B cell (primary cell): ENCODE data around the gene MPHOSPH8. TPM values are rescaled to one million over a fixed set of nuclear protein-coding genes. Genes with fewer than 3 reads are reported as not detected.
"Not testable (repeated sequence)": the region's sequence is repeated elsewhere in the genome, so short reads cannot be mapped to it uniquely, and the experiment has no call there.

ENCODE experiments used
- ATAC-seq: fragments of 200-7000 bp; cut with Tn5 transposase; one replicate; pipeline ENCODE4 v1.10.0; 2021; ENCODE audit warnings: low read depth, mild to moderate bottlenecking, moderate number of reproducible peaks, moderate library complexity
- CTCF ChIA-PET: fragments of 350-600 bp; sonication (Branson Sonifier 250); formaldehyde crosslinking; loops from one replicate; lab custom pipeline; 2021; ENCODE audit warnings: antibody characterized with exemption, inconsistent platforms; lab: Charles Lee
- POLR2A ChIA-PET: fragments of 350-600 bp; sonication (Branson Sonifier 250); formaldehyde crosslinking; loops from one replicate; lab custom pipeline; 2021; ENCODE audit warnings: antibody characterized with exemption; lab: Charles Lee
- DNase-seq: peaks from one replicate; pipeline ENCODE4 v3.0.0; 2013
- H2AFZ ChIP-seq: 2 replicates; pipeline ENCODE4 v1.6.1; 2012; ENCODE audit warnings: mild to moderate bottlenecking, low read depth, low read length; ENCODE audit not compliant: insufficient read depth, poor library complexity, severe bottlenecking
- H3K27ac ChIP-seq, 2 donors: 1 replicate in 1 of 2; 2 replicates in 1 of 2; pipeline ENCODE4 v1.5.1; 2012 to 2013; ENCODE audit warnings: low read length in 2 of 2, mild to moderate bottlenecking in 2 of 2, moderate library complexity in 1 of 2
- H3K27me3 ChIP-seq, 4 experiments: fragments of 200-600 bp in 1 of 4; sonication (generic) in 1 of 4; replicated peaks in 1 of 4; 1 replicate in 2 of 4; 2 replicates in 2 of 4; pipeline versions ENCODE4 v1.6.1 to v1.7.0; 2013 to 2016; ENCODE audit warnings: low read length in 3 of 4, mild to moderate bottlenecking in 2 of 4, mixed read lengths in 1 of 4, moderate library complexity in 1 of 4; ENCODE audit not compliant: insufficient read depth in 4 of 4, control insufficient read depth in 3 of 4; ENCODE audit errors: control extremely low read depth in 1 of 4
- H3K36me3 ChIP-seq, 2 experiments: replicated peaks in 1 of 2; 1 replicate in 1 of 2; 2 replicates in 1 of 2; pipeline versions ENCODE4 v1.6.1 to v1.7.1; 2013; ENCODE audit warnings: low read length in 1 of 2; ENCODE audit not compliant: insufficient read depth in 2 of 2, control insufficient read depth in 1 of 2; ENCODE audit errors: control extremely low read depth in 1 of 2, extremely low read depth in 1 of 2
- H3K4me1 ChIP-seq, 2 donors: fragments of 200-600 bp in 1 of 2; sonication (generic) in 1 of 2; 1 replicate in 1 of 2; 2 replicates in 1 of 2; pipeline versions ENCODE4 v1.5.1 to v1.6.1; 2013 to 2017; ENCODE audit warnings: low read length in 2 of 2; ENCODE audit not compliant: control insufficient read depth in 2 of 2, insufficient read depth in 2 of 2
- H3K4me2 ChIP-seq: replicated peaks from 2 replicates; pipeline ENCODE3; 2012; ENCODE audit warnings: mild to moderate bottlenecking, low read depth, low read length; ENCODE audit not compliant: poor library complexity, severe bottlenecking
- H3K4me3 ChIP-seq, 5 experiments: fragments of 200-600 bp in 1 of 5; sonication (generic) in 1 of 5; 1 replicate in 3 of 5; 2 replicates in 2 of 5; pipeline versions ENCODE4 v1.5.1 to v1.7.0; 2011 to 2016; ENCODE audit warnings: low read length in 4 of 5, mild to moderate bottlenecking in 4 of 5, low read depth in 2 of 5, control low read depth in 1 of 5, moderate library complexity in 1 of 5; ENCODE audit not compliant: insufficient read depth in 1 of 5; ENCODE audit errors: control extremely low read depth in 1 of 5, extremely low read depth in 1 of 5
- H3K79me2 ChIP-seq: fragments of 200-600 bp; sonication (generic); one replicate; pipeline ENCODE4 v1.6.0; 2016; ENCODE audit warnings: low read length; ENCODE audit not compliant: control insufficient read depth, insufficient read depth
- H3K9ac ChIP-seq: fragments of 200-600 bp; sonication (generic); 2 replicates; pipeline ENCODE4 v1.6.1; 2017; ENCODE audit warnings: mild to moderate bottlenecking, low read length, moderate library complexity
- H3K9me3 ChIP-seq, 3 donors: one replicate each; pipeline versions ENCODE4 v1.6.1 to v1.7.1; 2013; ENCODE audit warnings: low read length in 2 of 3; ENCODE audit not compliant: control insufficient read depth in 2 of 3, insufficient read depth in 1 of 3; ENCODE audit errors: control extremely low read depth in 1 of 3
- H4K20me1 ChIP-seq: 2 replicates; pipeline ENCODE4 v1.6.0; 2012; ENCODE audit warnings: mild to moderate bottlenecking, low read length; ENCODE audit not compliant: insufficient read depth, control insufficient read depth, poor library complexity, severe bottlenecking
- H3K27ac Mint-ChIP-seq: one replicate; pipeline ENCODE4 v1.8.0; 2021; ENCODE audit warnings: mixed read lengths
- H3K27me3 Mint-ChIP-seq: one replicate; pipeline ENCODE4 v1.8.0; 2021; ENCODE audit warnings: mixed read lengths
- H3K4me1 Mint-ChIP-seq: one replicate; pipeline ENCODE4 v1.8.0; 2021; ENCODE audit warnings: mixed read lengths
- H3K4me3 Mint-ChIP-seq: one replicate; pipeline ENCODE4 v1.8.0; 2021; ENCODE audit warnings: mixed read lengths
- H3K9me3 Mint-ChIP-seq: one replicate; pipeline ENCODE4 v1.8.0; 2022; ENCODE audit warnings: mixed read lengths; ENCODE audit not compliant: insufficient read depth
- WGBS: methylation state at CpG from one replicate; pipeline ENCODE4 v1.1.5; 2013; ENCODE audit warnings: missing lambda C conversion rate; ENCODE audit not compliant: insufficient coverage; 5-methylcytosine and 5-hydroxymethylcytosine counted together
- intact Hi-C: fragments of 100-400 bp; cut with micrococcal nuclease; formaldehyde crosslinking; loops from one replicate; pipeline ENCODE4 v1.10.0; 2022
- polyA plus RNA-seq: library from polyadenylated mRNA; depleted of rRNA; stranded (reverse); fragments of >200 nt; gene quantifications from 2 replicates; pipeline ENCODE4 v1.2.3, GENCODE V29; 2012
- total RNA-seq, 2 donors: library from RNA; stranded (reverse); fragments of 120-200 nt in 1 of 2; gene quantifications; 1 replicate in 1 of 2; 2 replicates in 1 of 2; pipeline versions ENCODE4 v1.2.3 to v1.2.4, GENCODE V29; 2013 to 2022

The MPHOSPH8 gene
- total and polyA plus RNA-seq, 2 donors (not counting 1 experiment from before 2014, with no cell fraction given): 25.6 to 106 TPM

DNA sequence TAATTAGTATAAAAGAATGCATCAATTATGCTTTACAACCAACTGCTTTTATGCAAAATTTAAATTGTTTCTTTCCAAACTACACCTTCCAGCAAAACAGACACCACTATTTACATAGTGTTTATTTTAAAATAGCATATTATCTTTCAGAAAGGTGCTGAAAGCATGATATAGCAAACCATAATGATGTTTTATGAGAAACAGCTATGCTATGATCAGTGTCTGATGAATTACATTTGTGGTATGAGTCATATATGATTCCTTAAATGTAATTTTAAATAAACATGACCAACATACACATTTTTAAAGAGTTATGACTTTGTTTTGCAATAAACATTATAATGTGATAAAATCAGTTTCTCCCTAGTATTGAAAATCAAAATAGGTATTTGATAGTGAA lies 68.2 kb downstream of the MPHOSPH8 start:
- POLR2A ChIA-PET, H3K27me3 ChIP-seq, H3K27me3 Mint-ChIP-seq: not testable (repeated sequence)

GRCh38 chr13:19704256-19704655 lies 70.8 kb downstream of the MPHOSPH8 start:
- H3K27ac Mint-ChIP-seq, ATAC-seq, H3K9me3 Mint-ChIP-seq, H3K36me3 ChIP-seq, H3K4me3 Mint-ChIP-seq, H2AFZ ChIP-seq, H4K20me1 ChIP-seq, intact Hi-C loops, H3K79me2 ChIP-seq, H3K9ac ChIP-seq, H3K4me3 ChIP-seq, H3K27ac ChIP-seq, DNase-seq, POLR2A ChIA-PET, H3K4me1 ChIP-seq, CTCF ChIA-PET, H3K4me1 Mint-ChIP-seq, H3K27me3 Mint-ChIP-seq, H3K9me3 ChIP-seq, H3K27me3 ChIP-seq, H3K4me2 ChIP-seq: not testable (repeated sequence)
- WGBS: 85% methylated on average over 3 of the region's 6 CpGs

More for the DNA sequence above, 68.2 kb downstream of the MPHOSPH8 start:
- H3K4me3 ChIP-seq, intact Hi-C loops, H3K4me2 ChIP-seq, H3K36me3 ChIP-seq, ATAC-seq, H3K79me2 ChIP-seq, H3K27ac ChIP-seq, H3K4me1 ChIP-seq, H4K20me1 ChIP-seq, DNase-seq, H2AFZ ChIP-seq, H3K4me3 Mint-ChIP-seq, H3K4me1 Mint-ChIP-seq, H3K9ac ChIP-seq, CTCF ChIA-PET, H3K27ac Mint-ChIP-seq, H3K9me3 ChIP-seq, H3K9me3 Mint-ChIP-seq: not testable (repeated sequence)

DNA sequence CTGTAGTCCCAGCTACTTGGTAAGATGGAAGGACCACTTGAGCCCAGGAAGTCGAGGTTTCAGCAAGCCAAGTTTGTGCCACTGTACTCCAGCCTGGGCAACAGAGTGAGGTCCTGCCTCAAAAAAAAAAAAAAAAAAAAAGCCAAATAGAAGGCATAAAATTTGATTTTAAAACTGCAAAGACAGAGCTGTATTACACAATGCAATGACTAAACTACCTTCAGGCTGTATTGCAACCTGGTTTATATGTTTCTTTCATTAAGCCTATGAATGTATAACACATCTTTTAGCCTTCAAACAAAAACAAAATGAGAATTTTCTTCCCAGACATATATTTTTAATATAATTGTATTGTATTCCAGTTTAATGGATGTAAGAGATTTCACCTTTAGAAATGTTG lies 75.6 kb downstream of the MPHOSPH8 start:
- CTCF ChIA-PET, H3K9me3 ChIP-seq, H2AFZ ChIP-seq, H3K4me1 ChIP-seq, H3K36me3 ChIP-seq, H3K27ac Mint-ChIP-seq, H3K27me3 Mint-ChIP-seq, POLR2A ChIA-PET, H3K4me3 Mint-ChIP-seq, H3K4me1 Mint-ChIP-seq, H3K27me3 ChIP-seq, H3K9me3 Mint-ChIP-seq, DNase-seq, H4K20me1 ChIP-seq, H3K79me2 ChIP-seq, H3K4me2 ChIP-seq, H3K4me3 ChIP-seq, ATAC-seq, H3K27ac ChIP-seq, H3K9ac ChIP-seq, intact Hi-C loops: not testable (repeated sequence)
- WGBS: 100% methylated on average over 1 of the region's 1 CpG

DNA sequence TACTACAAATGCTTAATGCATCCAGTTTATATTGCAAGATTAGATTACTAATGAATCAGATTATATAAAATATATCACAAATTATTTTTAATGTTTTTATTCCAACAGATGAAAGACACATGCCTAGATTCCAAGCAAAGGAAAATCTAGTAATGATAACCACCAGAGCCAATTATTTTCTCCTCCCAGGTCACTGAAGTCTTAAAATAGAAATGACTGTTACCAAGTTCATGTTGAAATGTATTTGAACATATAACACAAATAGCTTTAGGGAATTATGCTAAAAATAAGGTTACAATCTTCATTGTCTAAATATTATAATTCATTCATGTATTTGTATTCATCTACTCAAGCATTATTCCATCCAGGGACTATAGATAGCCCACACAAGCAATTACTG lies 76.3 kb downstream of the MPHOSPH8 start:
- H3K4me1 ChIP-seq, H3K27me3 ChIP-seq, H3K27me3 Mint-ChIP-seq, H3K79me2 ChIP-seq, H4K20me1 ChIP-seq, H2AFZ ChIP-seq, H3K27ac Mint-ChIP-seq, H3K27ac ChIP-seq, CTCF ChIA-PET, intact Hi-C loops, H3K9me3 Mint-ChIP-seq, H3K9ac ChIP-seq, H3K4me3 ChIP-seq, H3K4me3 Mint-ChIP-seq, DNase-seq, POLR2A ChIA-PET, H3K36me3 ChIP-seq, H3K4me2 ChIP-seq, H3K4me1 Mint-ChIP-seq, H3K9me3 ChIP-seq, ATAC-seq: not testable (repeated sequence)
